SK-N-SH treated with all-trans-retinoic acid at 6 μM for 48 hours (cell line): Measurements from ENCODE around the gene RNU5D-1.
A peak's percentile ranks its signal among the peaks of the same experiment; 100 is the strongest.

Source experiments
- ARNTL ChIP-seq: fragments of 450-650 bp; formaldehyde crosslinking; IDR thresholded peaks from 2 replicates; pipeline ENCODE4 v1.5.0; 2020; ENCODE audit warnings: low read depth, mild to moderate bottlenecking, moderate library complexity, borderline replicate concordance
- BACH2 ChIP-seq: fragments of 250-450 bp; sonication (Bioruptor Pico); IDR thresholded peaks from 2 replicates; pipeline ENCODE4 v1.9.0; 2021; ENCODE audit warnings: mild to moderate bottlenecking, borderline replicate concordance
- CSDC2 ChIP-seq: fragments of 250-450 bp; sonication (Bioruptor Pico); IDR thresholded peaks from 2 replicates; pipeline ENCODE4 v1.5.0; 2020; ENCODE audit warnings: mild to moderate bottlenecking, moderate library complexity
- ZFP3 ChIP-seq: fragments of 250-450 bp; sonication (Bioruptor Pico); IDR thresholded peaks from 2 replicates; pipeline ENCODE4 v1.5.0; 2020; ENCODE audit warnings: mild to moderate bottlenecking, moderate library complexity
- ZFP30 ChIP-seq: fragments of 450-650 bp; formaldehyde crosslinking; IDR thresholded peaks from 2 replicates; pipeline ENCODE4 v1.5.0; 2022; ENCODE audit warnings: mild to moderate bottlenecking, moderate library complexity
- TF ChIP-seq, protein P1 (sequence below): fragments of 250-450 bp; sonication (Bioruptor Pico); IDR thresholded peaks from 2 replicates; pipeline ENCODE4 v1.5.1; 2020; ENCODE audit warnings: low read depth, mild to moderate bottlenecking, moderate library complexity

DNA sequence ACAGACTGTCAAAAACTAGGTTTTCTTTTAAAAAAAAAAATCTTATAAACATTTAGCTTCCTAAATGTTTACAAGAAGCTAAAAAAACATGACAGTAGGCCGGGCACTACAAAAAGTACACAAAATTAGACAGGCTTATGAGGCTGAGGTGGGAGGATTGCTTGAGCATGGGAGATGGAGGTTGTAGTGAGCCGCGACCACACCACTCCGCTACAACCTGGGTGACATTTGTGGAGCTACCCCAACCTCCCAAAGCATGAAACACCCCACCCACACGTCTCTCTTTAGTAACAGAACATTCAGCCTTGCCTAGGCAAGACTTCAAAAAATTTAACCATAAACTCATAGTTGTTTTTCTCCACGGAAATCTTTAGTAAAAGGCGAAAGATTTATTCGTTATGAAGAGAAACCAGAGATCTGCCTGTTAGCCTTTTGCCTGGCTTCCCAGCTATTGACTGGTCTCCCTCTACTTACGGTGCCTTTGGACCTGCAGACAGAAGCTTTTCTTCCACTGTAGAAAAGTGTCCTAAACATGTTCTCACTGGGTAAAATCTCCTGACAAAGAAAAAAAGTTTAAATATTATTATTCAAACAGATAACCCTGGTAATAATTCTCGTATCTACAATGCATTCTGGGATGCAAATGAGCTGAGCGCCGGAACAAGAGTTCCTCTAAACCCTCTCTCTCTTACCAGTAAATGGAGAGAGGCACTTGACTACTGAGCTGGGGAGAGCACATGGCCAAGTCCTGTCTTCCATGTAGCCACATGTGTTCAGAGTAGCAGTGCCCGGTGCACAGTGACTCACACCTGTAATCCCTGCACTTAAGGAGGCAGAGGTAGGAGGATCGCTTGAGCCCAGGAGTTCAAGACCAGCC, 9.2 kb downstream of the RNU5D-1 start:
- TF ChIP-seq BACH2 (CRISPR knock-in tag) (no peak), ARNTL (CRISPR knock-in tag) (no peak), ZFP30 (CRISPR knock-in tag) (no peak), CSDC2 (CRISPR knock-in tag) (no peak), ZFP3 (no peak)
- TF ChIP-seq, protein P1, sequence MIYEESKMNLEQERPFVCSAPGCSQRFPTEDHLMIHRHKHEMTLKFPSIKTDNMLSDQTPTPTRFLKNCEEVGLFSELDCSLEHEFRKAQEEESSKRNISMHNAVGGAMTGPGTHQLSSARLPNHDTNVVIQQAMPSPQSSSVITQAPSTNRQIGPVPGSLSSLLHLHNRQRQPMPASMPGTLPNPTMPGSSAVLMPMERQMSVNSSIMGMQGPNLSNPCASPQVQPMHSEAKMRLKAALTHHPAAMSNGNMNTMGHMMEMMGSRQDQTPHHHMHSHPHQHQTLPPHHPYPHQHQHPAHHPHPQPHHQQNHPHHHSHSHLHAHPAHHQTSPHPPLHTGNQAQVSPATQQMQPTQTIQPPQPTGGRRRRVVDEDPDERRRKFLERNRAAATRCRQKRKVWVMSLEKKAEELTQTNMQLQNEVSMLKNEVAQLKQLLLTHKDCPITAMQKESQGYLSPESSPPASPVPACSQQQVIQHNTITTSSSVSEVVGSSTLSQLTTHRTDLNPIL (CRISPR knock-in tag), result peak; percentile 77; the same call in 1 of the 2 replicates
